GM18870 (cell line): Measurements from ENCODE around the gene P2RY2.

Experiments
- ATAC-seq: cut with Tn5 transposase; IDR thresholded peaks from one replicate; pipeline ENCODE4 v1.9.1; 2021; ENCODE audit warnings: moderate library complexity; ENCODE audit not compliant: unreplicated experiment

Gene P2RY2

DNA sequence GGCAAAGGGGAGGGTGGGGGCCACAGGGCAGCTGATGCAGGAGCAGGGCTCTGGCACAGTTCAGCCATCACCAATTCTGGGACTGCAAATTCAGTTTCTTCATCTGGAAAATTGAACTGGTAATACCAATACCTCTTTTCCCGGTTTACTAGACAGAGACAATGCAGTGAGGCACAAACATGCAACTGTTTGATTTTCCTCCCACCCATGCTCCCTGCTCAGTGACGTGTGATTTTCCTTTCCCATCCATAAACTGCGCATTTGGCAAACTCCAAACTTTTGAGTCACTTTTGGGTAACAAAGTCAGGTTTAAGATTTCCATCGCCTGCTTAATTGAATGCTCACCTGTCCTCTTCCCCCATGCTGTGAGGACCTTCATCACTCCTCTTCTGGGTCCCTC is 23.2 kb downstream of the P2RY2 start:
- ATAC-seq = no peak

GRCh38 chr11:73242251-73243092 is 24.4 kb downstream of the P2RY2 start:
- no peak for ATAC-seq

GRCh38 chr11:73243093-73243485 is 25.0 kb downstream of the P2RY2 start:
- ATAC-seq = no peak

GRCh38 chr11:73244589-73245240 is 26.6 kb downstream of the P2RY2 start:
- ATAC-seq = no peak

GRCh38 chr11:73245461-73245860 is 27.4 kb downstream of the P2RY2 start:
- ATAC-seq = no peak

DNA sequence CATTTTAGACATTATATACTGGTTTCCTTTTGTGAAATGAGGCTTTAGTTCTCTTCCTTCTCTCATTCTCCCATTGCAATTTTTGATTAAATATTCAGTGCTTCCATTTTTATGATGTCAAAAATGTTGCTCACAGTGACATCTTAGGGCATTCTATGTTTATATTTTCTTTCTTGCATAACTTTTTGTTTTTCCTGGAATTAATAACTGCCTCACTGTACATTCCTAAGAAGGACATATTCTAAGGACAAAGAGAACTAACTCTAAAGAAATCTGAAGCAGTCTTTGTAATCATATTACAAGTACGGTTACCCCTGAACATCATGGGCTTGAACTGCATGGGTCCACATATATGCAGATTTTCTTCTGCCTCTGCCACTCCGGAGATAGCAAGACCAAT is 28.2 kb downstream of the P2RY2 start:
- ATAC-seq = no peak

DNA sequence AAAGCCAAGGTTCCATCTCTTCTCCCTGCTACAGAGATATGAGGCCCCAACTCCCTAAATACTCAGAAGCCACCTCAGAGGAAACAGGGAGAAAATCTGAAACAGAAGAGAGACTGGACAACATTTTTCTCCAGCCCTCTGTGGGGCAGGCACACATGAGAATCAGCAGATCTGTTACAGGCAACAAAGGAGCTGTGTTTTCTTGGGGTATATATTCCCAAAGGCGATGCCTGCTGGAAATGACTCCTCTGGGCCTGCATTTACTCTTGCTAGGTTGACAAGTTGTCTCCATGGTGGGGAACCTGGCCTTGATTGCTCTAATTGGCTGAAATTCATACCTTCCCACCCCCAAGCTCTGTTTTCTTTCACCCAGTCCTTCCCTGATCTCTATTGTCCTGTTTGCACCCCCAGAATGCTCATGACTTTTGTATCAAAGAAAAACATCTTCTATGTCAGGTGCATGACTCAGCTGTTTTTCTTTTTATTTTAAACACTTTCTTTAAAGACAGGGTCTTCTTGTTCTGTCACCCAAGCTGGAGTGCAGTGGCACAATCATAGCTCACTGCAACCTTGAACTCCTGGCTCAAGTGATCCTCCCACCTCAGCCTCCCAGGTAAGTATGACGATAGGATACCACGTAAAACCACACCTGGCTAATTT is 30.6 kb downstream of the P2RY2 start:
- ATAC-seq = no peak

DNA sequence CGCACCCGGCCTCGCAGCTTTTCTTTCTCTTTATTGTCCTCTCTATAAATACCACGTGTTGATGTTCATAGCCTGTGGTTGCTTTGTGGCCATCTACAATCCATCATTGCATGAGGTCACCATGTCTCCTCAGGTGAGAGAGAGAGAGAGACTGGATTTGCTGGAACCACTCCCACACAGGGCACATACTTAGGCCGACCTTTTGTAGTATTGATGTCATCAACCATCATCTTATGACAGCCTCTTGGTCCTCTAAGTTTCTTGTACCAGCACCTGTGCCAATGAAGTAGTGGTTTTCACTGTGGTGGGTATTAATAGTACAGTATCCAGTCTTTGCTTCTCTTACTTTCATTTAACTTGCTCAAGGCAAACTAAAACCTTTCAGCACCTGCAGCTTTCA is 31.2 kb downstream of the P2RY2 start:
- ATAC-seq = no peak

GRCh38 chr11:73249853-73250783 is 32.0 kb downstream of the P2RY2 start:
- no peak for ATAC-seq

GRCh38 chr11:73252577-73253191 is 34.6 kb downstream of the P2RY2 start:
- ATAC-seq = no peak

DNA sequence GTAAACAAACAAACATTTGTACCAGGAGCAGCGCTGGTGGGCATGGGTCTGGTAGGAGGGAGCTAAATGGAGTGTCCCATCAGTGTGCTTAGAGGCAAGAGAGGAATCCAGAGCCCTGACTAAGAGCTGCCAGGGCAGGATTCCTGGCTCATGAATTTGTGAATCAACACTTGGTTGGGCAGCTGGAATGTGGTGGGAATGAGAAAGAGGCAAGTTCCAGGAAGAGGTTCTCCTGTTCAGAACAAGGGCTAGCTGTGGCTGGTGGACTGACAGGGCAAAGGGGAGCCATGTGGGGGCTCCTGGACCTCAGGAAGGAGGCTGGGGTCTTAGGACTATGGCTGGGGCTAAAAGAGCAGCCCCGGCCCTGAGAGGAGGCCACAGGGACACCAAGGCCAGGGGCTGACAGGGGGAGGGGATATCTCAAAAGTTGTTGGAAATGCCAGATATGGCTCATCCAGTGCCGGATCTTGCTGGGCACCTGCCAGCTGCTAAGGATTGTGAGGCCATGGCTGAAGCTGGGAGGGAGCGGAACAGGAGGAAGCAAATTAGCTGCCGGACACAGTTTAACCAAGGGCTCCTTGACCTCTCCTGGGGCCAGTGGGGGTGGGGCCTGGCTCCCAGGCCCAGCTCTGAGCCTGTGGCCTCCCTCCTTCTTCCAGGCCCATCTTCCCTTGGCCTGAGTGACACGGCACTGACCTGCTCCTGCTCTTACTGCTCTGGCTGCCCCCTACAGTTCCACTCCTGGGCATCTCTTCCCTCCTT is 39.4 kb downstream of the P2RY2 start:
- no peak for ATAC-seq

GRCh38 chr11:73258104-73259035 is 40.3 kb downstream of the P2RY2 start:
- ATAC-seq = no peak

DNA sequence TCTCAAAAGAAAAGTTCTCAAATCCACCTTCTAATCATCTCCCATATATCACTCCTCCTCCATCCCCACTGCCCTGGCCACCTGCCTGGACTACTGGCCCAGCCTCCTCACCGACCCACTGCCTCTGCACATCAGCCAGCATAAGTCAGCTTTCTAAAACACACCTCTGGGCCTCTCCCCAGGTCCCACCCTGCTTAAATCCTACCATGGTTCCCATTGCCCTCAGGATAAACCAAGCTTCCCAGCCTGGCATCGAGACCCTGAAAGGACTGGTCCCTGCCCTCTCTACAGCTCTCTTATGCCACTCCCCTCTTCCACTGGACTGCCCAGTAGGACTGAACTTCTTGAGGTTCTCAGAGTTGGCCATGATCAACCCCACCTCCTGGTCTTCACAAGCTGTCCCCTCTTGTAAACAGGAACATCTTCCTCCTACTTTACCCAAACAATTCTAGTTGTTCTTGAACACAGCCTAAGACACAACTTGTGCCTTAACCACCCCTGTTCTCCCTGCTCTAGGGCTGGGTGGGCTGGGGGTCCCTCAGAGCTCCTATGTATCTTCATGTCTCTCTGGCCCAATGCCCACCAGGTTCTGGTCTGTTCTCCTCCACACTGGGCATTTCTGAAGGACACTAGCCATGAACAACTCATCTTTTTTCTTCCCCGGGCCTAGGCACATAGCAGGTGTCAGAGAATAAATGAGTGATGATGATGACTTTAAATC is 41.5 kb downstream of the P2RY2 start:
- ATAC-seq = no peak

DNA sequence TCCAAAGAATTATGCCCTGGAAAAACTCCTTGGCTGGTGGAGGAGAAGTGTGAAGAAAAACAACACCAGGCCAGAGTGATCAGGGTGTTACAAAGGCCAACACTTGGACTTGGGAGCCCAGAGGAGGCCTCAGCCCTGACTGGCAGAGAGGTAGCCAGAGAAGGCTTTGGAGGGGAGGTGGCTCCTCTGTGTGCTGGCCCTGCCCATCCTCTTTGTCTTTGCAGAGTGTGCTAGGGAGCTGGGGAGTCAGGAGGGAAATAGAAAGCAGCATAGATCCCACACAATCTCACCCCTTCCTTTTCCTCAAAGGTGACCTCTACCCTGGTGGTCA is 42.0 kb downstream of the P2RY2 start:
- no peak for ATAC-seq

GRCh38 chr11:73262851-73263495 is 44.9 kb downstream of the P2RY2 start:
- ATAC-seq = no peak

GRCh38 chr11:73263640-73264039 is 45.6 kb downstream of the P2RY2 start:
- ATAC-seq = no peak

GRCh38 chr11:73265278-73265810 is 47.3 kb downstream of the P2RY2 start:
- ATAC-seq = no peak
